GM18861 (cell line): ENCODE results near the gene C1QTNF5.
"Not testable (repeated sequence)": the region's sequence is repeated elsewhere in the genome, so short reads cannot be mapped to it uniquely, and the experiment has no call there.

Experiments used
- ATAC-seq: cut with Tn5 transposase; IDR thresholded peaks from one replicate; pipeline ENCODE4 v1.9.1; 2021; ENCODE audit not compliant: unreplicated experiment

C1QTNF5 gene, protein sequence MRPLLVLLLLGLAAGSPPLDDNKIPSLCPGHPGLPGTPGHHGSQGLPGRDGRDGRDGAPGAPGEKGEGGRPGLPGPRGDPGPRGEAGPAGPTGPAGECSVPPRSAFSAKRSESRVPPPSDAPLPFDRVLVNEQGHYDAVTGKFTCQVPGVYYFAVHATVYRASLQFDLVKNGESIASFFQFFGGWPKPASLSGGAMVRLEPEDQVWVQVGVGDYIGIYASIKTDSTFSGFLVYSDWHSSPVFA

DNA sequence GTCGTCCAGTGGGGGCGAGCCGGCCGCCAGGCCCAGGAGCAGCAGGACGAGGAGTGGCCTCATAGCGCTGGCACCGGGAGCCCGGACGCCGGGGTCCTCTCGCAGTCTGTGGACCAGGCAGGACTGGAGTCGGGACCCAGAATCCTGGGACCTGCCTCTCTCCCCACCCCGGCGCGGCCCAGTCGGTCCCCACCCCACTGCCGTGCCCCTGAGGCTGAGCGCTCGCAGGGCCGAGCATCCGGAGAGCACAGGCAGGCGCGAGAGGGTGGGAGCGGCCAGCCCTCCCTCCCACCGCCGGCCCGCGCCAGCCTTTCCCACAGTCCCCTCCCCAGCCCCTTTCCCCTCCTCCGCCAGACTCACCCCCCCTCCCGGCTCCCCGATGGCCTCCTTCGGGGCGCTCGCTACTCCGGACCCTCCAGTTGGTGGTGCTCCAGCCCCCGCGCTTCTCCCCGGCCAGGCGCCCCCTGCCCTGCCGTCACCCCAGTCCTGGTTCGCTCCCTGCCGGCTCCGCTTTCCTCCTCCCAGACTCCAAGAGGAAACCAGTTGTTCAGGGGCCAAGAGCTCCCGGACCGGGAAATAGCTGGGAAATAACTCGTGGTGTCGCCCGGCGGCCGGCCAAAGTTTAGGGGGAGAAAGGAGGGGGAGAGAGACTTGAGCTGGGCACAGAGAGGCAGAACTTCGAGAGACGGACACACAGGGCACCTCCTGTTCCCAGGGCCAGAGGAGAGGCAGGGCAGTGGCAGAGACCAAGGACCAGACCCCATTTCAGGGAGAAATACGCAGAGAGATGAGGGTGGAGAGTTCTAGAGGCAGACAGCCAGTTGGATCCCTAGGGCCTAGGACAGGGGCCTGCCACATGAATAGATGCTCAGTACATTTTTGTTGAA is at the start of gene C1QTNF5:
TSS of gene C1QTNF5 (minus strand) at position 549 of the 887 bp plus-strand sequence. CDS start at position 63, 486 bp downstream.
- no peak for ATAC-seq

DNA sequence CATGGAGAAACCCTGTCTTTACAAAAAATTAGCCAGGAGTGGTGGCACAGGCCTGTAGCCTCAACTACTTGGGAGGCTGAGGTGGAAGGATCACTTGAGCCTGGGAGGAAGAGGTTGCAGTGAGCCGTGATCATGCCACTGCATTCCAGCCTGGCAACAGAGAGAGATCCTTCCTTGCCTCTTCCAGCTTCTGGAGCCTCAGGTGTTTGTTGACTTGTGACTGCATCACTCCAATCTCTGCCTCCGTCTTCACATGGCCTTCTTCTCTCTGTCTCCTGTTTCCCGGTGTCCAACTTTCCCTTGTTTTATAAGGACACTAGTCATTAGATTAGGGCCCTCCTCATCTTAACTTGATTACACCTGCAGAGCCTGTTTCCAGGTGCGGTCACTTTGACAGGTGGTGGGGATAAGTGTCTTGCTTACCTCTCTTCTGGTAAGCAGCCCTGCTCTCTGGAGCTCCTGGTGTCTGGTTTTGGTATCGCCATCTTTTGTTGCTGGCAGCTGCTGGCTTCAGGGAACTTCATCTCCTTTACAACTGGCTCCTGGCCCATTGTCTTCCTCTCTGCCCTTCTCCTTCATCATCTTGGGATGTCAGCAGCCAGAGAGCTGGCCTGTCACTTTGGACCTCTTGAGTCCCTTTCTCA is 49.0 kb upstream of the C1QTNF5 start:
- ATAC-seq: no peak

DNA sequence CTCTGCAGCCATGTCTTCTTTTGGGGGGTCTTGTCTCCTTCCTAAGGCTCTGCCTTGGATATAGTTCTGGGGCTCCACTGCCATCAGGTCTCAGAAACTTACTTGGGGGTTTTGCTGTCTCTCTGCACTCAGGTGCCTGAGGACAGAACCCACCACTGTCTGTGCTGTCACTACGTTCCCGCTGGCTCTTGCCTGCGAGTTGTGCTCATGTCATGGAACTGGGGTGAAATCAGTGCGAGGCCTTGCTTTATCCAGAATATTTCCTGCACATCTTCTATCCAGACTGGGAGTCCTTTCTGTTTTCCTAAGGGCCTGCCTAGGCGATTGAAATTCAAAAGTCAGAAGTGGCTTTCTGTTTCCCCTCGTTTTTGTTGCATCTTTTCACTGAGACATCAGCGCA is 47.4 kb upstream of the C1QTNF5 start:
- ATAC-seq: no peak

DNA sequence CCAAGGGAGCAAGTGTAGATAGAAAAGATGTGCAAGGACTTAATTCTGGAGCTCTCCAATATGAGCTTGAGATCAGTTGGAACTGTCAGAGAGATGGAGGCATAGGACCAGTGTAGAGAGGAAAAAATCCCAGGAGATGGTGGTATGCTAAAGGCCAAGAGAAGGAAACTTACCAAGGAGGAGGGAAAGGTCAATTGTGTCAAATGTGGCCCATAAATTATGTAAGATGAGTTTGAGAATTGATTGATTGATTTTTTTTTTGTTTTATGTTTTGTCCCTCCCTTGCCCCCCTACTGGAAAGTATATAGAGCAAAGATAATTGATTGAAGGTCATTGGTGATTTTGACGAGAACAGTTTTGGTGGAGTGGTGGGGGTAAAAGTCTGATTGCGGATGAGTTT is 43.6 kb upstream of the C1QTNF5 start:
- ATAC-seq: no peak

DNA sequence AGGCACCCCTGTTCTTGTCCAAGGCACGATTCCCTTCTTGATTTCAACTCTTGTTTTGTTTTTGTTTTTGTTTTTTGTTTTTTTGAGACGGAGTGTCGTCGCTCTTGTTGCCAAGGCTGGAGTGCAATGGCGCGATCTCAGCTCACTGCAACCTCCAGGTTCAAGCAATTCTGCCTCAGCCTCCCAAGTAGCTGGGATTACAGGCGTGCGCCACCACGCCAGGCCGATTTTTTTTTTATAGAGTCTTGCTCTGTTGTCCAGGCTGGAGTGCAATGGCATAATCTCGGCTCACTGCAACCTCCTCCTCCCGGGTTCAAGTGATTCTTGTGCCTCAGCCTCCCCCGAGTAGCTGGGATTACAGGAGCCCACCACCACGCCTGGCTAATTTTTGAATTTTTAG is 41.8 kb upstream of the C1QTNF5 start:
- ATAC-seq: not testable (repeated sequence)

DNA sequence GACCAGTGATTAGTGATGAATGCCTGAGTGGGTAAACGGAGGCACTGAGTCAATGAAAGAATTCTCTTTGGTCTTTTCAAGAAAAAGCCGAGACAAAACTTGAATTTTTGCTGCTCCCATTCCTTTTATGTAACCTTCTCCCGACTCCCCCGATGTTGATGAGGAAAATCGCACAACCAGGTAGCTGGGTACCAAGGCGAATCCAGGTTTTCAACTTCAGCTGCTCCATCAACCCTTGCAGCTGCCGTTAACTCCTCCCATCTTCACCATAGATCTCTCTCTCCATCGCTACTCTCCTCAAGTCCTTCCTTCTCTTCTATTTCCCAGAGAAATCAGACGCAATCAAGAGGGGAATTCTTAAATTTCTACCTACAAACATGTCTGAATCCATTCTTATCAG is 41.4 kb upstream of the C1QTNF5 start:
- no peak for ATAC-seq

DNA sequence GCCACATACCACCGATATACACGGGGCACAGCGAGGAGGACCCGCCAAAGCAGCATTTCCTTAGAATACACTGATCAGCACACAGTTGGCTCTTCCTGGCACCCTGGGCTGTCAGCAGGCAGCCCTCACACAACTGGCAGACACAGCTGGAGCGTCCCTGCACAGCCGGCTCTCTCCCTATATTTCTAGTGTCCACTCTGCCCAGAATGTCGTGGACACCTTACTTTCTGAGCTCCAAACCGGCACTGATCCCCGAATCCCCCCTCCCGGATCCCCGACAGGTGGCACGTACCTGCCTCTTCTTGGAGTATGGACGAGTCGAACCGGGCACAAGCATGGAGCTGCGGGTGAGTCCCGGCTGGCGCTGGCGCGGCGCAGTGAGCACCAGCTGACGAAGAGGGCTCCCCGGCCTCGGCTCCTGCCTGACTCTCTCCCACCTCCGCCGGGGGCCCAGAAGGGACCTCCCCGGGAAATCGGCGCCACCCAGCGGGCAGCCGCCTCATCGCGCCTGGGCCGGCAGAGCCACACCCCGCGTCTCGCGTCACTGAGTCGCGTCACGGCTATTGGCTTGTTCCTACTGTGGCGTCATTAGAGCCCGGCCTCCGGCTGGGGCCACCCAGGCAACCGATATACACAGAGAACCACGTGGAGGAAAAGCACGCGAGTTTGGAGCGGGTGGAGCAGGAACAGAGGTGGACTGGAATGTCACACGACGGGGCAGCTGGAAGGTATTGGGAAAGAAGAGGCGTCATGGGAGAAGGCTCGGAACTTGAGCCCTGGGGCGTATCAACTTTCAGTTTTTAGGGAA is 40.7 kb upstream of the C1QTNF5 start, which contains the start of gene USP2:
TSS of gene USP2 (minus strand) at position 510 of the 808 bp plus-strand sequence. CDS start 8,210 bp downstream, outside the sequence.
- ATAC-seq: peak; percentile 96

DNA sequence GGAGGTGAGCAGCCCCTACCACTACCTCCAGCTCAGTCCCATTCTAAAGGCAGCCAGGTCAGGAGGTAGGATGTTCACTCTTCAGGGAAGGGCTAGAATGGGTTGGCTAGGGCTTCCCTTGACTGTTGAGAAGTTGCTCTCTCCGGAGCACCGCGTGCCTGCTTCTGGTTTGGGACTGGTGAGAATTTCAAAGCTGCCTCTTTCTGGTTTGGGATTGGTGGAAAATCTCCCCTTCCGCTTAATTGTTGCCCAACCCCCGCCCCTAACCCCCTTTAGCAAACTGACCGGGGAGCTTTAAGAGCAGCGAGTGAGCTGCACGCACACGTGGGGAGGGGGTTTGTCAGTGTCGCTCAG is 40.1 kb upstream of the C1QTNF5 start:
- ATAC-seq: no peak

DNA sequence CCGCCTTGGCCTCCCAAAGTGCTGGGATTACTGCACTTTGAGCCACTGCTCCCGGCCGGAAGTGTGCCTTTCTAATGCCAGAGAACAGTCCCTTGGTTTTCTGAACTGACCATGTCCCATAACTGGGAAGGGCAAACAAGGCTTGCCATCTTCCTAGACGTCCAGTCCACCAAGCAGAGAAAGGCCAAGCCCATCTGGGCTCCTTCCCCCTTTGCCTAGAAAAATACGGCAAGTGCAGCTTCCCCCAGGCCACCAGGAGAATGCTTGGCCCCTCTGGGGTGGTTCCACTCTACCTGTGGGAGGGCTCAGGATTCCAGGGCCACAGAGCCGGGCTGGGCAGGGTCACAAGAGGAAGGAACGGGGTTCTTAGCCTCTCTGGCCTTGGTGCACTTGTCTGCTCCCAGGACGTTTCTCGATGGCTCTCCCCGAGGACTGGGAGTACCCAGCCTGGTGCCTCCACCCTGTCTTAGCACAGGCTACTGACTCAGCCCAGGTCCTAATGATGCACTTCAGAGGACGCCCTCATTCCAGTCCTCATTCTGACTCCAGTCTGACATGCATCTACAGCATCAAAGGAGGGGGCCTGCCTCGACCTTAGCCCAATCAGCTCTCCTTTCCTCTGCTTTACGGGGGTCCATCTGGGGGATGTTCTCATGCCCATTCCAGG is 39.6 kb upstream of the C1QTNF5 start:
- no peak for ATAC-seq

DNA sequence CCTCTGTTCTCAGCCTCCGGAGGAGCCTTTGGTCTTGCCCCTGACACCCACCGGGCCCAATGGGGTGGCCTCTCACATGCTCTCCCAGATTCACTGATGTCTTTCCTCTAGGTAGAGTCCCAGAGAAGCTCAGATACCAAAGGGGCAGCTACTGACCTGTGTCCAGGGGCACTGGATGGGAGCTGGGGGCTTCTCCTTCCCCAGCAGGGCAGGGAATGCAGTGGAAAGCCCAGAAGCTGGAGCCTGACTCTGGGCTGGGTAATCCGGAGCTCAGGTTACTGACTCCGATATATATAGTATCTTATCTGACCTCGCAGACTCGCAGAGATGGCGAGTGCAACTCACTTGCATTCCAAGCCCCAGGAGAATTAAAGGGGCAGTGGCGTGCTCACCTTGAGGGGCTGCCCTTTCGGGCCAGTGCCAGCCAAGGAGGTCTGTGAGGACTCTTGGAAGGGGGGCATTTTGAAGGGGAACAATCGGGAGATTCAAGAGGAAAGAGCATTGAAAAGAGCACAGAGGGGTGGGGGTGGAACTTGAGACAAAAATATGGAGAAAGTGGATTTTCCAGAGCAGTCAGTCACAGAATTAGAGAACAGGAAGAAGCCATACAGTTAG is 38.3 kb upstream of the C1QTNF5 start:
- no peak for ATAC-seq

DNA sequence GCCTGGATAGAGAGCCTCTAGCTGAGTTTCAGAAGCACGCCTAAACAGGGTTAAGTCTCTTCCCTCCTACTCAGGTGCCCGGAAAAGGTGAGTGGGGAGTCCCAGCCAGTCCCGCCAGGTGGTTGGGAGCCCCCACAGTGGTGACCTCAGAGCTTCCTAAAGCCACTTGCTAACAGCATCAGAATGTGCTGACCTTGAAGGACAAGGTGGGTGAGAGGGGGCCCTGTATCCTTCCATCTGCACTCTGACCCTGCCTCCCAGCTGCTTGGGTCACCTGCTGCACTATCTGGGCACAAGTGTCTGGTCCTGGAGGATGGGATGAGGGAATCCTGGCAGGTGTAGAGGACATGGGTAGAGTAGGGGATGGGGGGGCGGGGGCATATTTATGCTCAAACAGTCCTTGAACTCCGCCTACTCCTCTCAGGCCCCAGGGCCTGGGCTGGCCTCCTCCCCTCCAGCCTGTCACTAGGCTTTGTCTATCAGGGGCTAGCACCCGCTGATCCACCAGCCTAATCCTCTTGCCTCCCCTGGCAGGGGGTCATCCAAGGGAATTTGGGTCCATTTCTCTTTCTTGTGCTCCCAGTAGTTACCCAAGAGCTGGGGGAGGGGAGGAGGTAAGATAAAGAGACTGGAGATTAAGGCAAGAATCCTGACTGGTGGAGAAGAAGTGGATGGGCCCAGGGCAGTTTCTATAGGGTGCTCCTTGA is 37.4 kb upstream of the C1QTNF5 start:
- no peak for ATAC-seq

DNA sequence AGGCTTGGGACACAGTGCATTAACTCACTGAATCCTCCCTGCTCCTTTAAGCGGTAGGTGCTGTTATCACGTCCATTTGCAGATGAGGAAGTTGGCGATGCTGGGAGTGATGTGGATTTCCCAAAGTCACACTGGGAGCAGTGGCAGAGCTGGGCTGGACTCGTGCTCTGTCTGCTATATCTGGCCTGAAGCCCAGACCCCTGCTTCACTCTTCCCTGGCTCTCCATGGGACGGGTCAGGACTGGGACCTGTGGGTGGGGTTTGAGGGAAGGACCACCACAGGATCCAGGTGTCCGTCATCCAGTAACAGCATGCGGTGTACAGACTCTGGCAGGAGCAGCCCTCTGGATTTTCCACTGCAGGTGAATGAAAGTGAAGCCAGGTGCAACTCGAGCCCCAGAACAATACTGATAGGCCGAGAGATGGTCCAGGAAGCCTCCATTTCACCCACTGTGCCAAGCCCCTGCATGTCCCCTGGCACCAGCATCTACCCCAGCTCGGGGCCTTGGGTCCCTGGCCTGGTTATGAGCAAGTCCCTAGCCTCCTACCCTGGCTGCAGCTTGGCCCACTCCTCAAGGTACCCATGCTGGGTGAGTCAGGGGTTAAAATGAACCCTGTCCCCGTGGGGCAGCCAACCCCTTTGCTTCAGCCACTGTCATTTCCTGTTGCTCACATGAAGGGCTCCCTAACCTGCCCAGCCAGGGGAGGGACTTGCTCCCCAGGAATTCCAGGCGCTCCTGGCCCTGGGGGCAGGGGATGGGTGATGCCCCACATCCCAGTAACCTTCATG is 36.6 kb upstream of the C1QTNF5 start:
- no peak for ATAC-seq

DNA sequence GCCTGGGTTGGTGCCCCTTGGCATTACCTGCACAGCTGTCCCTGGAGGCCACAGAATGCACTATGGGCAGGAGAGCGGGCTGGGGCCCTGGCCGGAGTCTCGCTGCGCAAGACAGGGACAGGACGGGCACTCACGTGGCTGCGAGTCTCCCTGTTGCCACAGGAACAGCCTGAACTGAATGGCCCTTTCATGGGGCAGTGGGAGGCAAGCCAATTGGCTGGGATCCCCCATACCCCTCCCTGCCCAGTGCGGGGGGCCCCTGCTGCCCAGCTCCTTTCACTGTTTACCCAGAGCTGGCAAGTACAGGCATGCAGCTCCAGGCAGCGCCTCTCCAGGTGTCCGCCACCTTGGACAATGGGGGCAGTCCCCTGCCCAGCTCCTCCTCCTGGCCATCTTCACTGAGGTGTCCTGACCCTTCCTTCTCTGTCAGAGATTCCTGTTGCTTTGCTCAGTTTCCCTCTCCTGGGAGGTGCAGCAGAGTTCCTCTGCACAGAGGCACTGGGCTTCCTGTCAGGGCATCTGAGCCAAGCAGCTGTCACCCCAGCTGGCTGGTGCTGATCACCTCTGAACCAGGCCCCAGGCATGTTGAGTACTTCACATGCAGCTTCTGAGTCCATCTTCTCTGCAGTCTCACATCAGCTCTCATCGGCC is 35.6 kb upstream of the C1QTNF5 start:
- ATAC-seq: no peak

DNA sequence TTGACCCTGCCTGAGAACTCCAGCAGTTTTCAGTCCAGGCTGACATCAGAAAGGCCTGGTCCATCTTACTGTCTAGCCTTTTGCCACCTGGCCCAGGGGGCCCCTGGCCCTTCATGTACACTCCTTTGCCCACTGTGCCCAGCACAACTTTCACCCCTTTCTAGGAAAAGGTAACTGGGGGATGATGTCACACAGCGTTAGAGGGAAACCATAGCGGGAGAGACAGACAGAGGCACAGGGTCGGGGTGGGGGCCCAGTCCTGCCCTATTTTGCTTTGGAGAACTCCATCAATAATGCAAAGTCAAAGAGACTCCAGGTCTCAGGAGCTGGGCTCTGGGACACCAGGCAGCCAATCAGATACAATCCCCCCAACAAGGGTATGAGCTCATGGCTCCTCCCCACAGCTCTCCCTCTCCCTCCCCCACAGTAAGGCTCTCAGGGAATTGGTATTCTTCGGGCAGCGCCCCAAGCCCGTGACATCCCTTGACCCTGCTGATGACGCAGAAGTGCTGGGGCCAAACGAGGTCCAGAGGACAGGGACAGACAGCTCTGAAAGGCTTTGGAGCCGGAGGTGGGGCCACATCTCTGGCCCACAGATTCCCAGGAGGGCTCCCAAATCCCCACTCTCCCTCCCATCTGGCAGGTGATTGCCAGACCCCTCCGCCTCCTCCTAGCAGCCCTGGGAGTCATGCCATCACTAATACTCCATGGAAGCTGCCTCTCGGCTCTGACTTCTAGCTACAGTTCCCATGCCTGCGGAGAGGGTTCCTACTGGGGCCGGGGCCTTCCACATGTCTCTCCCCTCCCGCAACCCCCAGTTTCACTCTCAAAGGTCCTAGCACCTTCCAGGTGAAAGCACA is 34.9 kb upstream of the C1QTNF5 start:
- ATAC-seq: no peak

DNA sequence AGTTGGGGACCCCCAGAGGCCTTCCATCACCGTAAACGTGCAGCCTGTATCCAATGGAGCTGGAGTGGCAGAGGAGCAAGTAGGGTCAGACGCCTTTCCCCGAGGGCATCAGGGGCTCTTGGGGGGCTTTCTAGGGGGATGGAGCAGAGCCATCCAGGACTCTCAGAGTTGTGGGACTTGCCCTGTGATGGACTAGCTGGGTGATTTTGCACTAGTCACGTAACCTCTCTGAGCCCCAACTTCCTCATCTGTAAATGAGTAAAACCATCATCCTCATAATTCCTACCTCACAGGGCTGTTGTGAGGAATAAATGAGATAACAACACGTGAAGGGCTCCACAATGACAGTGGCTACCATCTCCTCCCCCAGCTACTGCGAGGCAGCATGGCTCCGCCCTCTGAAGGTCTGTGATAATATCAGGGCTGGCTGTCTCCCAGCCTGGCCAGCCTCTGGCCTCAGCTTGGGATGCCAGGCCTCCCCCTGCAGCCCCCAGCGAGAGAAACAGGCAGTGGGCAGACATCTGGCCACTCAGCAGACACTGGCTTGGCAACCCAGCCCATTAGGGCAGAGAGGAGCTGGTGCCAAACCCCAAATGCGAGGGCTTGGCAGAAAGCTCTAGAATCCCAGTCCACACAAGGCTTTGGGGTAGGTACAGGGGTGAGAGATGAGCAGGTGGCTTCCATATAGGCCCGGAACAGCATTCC is 34.1 kb upstream of the C1QTNF5 start:
- ATAC-seq: no peak

DNA sequence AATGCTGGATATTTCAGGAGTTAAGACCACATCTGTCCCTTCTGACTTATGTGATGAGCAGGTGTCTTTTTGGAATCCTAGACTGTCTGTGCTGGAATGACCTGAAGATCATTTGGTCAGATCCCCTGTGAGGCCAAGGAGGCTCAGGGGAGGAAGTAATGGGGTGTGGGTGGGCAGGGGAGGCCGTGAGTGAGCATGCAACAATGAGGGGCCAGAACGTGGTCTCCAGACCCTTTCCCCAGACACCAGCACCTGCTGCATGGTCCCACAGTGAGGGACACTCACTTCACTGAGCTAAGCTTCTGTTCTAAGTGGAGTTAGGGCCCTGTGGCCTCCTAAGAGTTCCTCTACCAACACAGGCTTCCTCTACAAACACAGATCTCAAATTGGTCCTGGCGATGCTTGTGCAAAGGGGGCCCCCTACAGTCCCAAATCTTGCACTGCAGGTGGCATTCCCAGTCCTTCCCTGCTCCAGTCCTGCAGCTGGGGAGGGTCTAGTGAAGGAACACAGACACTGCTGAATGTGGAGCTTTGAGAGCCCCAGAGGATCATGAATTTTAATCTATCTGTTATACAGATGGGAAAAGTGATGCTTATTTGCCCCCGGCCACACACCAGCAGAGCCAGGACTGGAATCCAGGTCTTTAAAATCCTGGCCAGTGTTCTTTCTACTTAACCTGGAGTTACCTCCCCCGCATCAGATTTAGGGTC is 33.4 kb upstream of the C1QTNF5 start:
- no peak for ATAC-seq
